ENCODE results near the gene SIM2. TPM values are rescaled to one million over a fixed set of nuclear protein-coding genes. Genes with fewer than 3 reads are reported as not detected.
A peak's percentile ranks its signal among the peaks of the same experiment; 100 is the strongest.

Gene SIM2
- total RNA-seq, 1 experiment from 2014 or later: not detected

- Mint-ChIP-seq H3K9me3 (no peaks in the 10 kb centered on the region), H3K4me1 (peaks cover 0 to 7% of the 10 kb centered on the region in 2 experiments; a peak in 2 of 4 replicates), H3K36me3 (ENCODE audit: insufficient read depth in 1 of 3, low read depth in 3 of 3) (no peaks in the 10 kb centered on the region; a peak in 1 of 7 replicates), H3K4me3 (no peak overlapping the region), H3K27me3 (ENCODE audit: low read depth) (peaks cover 72% of the 10 kb centered on the region), H3K27ac (no peak overlapping the region)
- no peak for TF ChIP-seq CTCF (conservative IDR thresholded peaks at IDR 0.05)
- no peak overlapping the region for H3K14ac ChIP-seq (ENCODE audit: insufficient read depth, low read length)
- H2BK120ac ChIP-seq (ENCODE audit: low read depth, low read length, poor library complexity, severe bottlenecking): no peak overlapping the region
- no peaks in the 10 kb centered on the region for H3K4me1 ChIP-seq (ENCODE audit: insufficient read depth, low read length)
- H2BK12ac ChIP-seq (ENCODE audit: insufficient read length, low read depth, low read length): no peak overlapping the region
- no peak overlapping the region for H4K8ac ChIP-seq (replicated peaks; ENCODE audit: insufficient read length, low read depth, low read length)
- H2BK5ac ChIP-seq (ENCODE audit: insufficient read length, low read length): no peak overlapping the region
- peak overlapping the region; percentile 31 for H3K18ac ChIP-seq (ENCODE audit: insufficient read length, low read depth, low read length)
- no peaks in the 10 kb centered on the region for H3K9me3 ChIP-seq (ENCODE audit: control insufficient read depth, low read depth, low read length)
- no peak overlapping the region for H3K9ac ChIP-seq (ENCODE audit: extremely low read depth, insufficient read length, low read length)
- no peaks in the 10 kb centered on the region for H3K79me2 ChIP-seq (ENCODE audit: insufficient read depth, low read length)
- no peak overlapping the region for H2AK5ac ChIP-seq (ENCODE audit: insufficient read length, low read length)
- H3K79me1 ChIP-seq (ENCODE audit: insufficient read depth, low read depth, low read length, poor library complexity, severe bottlenecking): no peaks in the 10 kb centered on the region
- H3K23me2 ChIP-seq (ENCODE audit: insufficient read length, low read depth, low read length, poor library complexity, severe bottlenecking): no peaks in the 10 kb centered on the region
- H4K5ac ChIP-seq (ENCODE audit: insufficient read length, low read depth, low read length): no peak overlapping the region
- no CpG with 5 or more reads among the region's 9 CpGs for WGBS (ENCODE audit: extremely low coverage, insufficient read length, low lambda C conversion rate)
- no peak overlapping the region for H3K56ac ChIP-seq (ENCODE audit: insufficient read length, low read depth, low read length)
- H4K91ac ChIP-seq (ENCODE audit: insufficient read length, low read depth, low read length): no peak overlapping the region
- H3K4me2 ChIP-seq (ENCODE audit: insufficient read depth, insufficient read length, low read length): no peak overlapping the region
- no peaks in the 10 kb centered on the region for H4K20me1 ChIP-seq (ENCODE audit: control insufficient read depth, insufficient read depth, insufficient read length)
- no peak overlapping the region for H2BK15ac ChIP-seq (ENCODE audit: low read depth, low read length)
- H3K27me3 ChIP-seq (ENCODE audit: insufficient read depth, low read length): no peaks in the 10 kb centered on the region
- H3T11ph ChIP-seq (ENCODE audit: low read length): no peak overlapping the region
- no peak overlapping the region for H2BK20ac ChIP-seq (ENCODE audit: low read depth, low read length, poor library complexity, severe bottlenecking)
- H3K27ac ChIP-seq (ENCODE audit: insufficient read length, low read depth, low read length): no peak overlapping the region
- H3K4ac ChIP-seq (ENCODE audit: low read depth, low read length): no peak overlapping the region
- no peak overlapping the region for H3K23ac ChIP-seq (ENCODE audit: insufficient read length, low read depth, low read length)
- H2AFZ ChIP-seq (ENCODE audit: low read length): no peak overlapping the region
- no peak for DNase-seq
These were observed 30.2 kb upstream of the SIM2 start for GRCh38 chr21:36668713-36669112.

Measured in H9 (cell line).